Measurements from ENCODE around the gene NELFB.

The NELFB gene

DNA sequence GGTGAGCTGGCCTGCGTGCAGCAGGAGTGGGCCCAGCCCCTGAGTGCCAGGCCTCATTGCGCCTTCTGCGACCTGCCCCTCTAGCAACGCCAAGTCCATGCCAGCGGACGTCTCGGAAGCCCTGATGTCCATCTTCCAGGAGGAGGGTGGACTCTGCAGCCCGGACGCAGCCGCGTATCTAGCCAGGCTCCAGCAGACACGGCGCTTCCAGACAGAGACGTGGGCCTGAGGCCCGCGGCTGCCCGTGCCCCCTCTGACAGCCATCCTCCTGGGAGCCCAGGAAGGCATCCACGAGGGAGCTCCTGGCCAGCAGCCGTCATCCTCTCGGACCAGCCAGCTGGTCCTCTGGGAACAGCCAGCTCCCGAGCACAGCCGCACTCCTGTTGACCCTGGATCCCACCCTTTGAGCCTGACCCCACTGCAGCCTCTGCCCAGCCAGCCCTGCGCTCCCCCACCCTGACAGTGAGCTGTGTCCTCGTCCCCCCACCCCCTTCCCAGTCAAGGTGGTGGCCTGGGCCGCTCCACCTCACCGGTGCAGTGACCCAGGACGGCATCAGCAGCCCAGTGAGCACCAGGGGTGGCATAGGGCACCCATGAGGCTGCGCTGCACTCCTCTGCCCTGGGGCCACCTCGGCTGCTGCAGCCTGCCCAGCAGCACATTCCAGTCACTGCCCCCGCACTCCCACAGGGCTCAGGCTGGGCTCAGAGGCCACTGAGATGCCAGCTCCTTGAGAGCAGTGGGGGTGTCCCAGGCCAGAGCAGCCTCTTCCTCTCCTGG, 38.8 kb upstream of the NELFB start:
- TF ChIP-seq, protein P1, sequence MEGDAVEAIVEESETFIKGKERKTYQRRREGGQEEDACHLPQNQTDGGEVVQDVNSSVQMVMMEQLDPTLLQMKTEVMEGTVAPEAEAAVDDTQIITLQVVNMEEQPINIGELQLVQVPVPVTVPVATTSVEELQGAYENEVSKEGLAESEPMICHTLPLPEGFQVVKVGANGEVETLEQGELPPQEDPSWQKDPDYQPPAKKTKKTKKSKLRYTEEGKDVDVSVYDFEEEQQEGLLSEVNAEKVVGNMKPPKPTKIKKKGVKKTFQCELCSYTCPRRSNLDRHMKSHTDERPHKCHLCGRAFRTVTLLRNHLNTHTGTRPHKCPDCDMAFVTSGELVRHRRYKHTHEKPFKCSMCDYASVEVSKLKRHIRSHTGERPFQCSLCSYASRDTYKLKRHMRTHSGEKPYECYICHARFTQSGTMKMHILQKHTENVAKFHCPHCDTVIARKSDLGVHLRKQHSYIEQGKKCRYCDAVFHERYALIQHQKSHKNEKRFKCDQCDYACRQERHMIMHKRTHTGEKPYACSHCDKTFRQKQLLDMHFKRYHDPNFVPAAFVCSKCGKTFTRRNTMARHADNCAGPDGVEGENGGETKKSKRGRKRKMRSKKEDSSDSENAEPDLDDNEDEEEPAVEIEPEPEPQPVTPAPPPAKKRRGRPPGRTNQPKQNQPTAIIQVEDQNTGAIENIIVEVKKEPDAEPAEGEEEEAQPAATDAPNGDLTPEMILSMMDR (IDR thresholded peaks at IDR 0.05) = no peak

DNA sequence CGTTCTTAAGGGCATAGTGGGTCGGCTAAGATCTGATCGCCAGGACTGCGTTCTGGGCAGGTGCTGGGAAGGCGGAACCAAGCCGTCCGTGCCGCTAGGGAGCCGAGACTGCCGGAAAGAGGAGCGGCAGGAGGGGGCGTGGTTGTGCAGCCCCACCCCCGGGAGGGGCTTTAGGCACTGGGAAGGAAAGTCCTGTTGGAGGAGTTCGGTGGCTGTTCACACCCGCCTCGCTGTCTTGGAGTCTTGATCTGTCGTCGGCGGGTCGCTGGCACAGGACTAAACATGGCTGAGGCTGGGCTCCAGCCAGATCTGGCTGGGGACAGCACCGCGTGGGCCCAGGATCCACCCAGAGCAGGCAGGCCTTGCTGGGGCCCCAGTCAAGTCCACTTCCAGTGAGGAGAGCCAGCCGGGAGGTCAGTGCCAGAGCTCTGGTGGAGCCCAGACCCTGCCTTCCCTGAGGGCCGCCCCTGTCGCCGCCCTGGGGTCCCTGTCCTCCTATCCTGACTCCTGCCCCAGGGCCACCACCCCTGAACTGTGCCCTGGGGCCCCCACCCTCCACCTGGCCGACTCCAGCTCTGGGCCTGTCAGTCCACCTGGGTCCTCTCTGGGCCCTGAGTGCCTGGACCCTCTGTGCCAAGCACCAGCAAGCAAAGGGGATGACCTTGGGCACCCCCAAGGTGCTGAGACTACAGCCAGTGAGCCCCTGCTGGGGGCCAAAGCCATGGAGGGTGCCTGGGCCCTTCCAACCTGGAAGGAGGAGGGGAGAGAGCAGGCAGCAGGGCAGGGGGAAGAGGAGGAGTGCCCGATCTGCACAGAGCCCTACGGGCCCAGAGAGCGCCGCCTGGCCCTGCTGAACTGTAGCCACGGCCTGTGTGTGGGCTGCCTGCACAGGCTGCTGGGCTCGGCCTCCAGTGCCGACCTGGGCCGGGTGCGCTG, 37.6 kb upstream of the NELFB start:
- TF ChIP-seq, protein P1 (IDR thresholded peaks at IDR 0.05) = no peak

DNA sequence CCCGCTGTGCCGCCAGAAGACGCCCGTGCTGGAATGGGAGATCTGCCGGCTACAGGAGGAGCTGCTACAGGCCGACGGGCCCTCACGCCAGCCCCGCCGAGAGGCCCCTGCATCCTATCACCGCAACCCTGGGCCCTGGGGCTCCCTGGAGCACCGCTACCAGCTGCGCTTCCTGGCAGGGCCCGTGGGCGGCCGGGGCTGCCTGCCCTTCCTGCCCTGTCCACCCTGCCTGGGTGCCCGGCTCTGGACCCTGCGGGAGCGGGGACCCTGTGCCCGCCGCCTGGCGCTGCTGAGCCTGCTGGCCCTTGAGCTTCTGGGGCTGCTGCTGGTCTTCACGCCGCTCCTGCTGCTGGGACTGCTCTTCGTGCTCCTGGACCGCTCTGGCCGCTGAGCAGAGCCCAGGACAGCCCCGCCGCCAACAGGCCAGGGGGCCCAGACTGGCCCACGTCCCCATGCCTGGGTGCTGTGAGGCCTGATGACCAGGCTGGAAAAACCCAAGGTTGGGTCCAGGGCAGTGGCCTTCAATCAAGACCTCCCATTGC, 36.8 kb upstream of the NELFB start:
- TF ChIP-seq, protein P1 (IDR thresholded peaks at IDR 0.05) = no peak

DNA sequence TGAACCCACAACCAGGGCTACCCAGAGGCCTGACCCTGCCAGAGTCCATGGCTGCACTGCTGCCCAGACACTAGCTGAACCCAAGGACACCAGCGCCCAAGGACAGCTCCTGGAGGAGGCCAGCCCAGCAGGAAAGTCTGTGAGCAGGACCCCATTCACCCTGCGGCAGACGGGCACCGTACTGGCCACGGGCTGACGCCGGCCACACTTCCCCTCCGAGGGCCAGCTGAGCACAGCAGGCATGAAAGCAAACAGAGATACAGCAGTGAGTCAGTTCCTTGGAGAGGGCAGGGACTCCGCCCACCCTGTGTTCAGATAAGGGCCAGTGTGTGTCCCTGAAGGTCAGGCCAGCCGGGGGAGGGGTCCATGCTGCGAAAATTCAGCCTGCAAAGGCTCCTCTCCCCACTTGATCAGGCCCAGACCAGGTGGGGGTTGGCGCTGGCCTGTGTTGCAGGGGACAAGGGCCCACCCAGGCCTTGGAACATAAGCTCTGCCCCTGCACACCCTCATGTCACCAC, 36.3 kb upstream of the NELFB start:
- TF ChIP-seq, protein P1 (IDR thresholded peaks at IDR 0.05) = no peak

DNA sequence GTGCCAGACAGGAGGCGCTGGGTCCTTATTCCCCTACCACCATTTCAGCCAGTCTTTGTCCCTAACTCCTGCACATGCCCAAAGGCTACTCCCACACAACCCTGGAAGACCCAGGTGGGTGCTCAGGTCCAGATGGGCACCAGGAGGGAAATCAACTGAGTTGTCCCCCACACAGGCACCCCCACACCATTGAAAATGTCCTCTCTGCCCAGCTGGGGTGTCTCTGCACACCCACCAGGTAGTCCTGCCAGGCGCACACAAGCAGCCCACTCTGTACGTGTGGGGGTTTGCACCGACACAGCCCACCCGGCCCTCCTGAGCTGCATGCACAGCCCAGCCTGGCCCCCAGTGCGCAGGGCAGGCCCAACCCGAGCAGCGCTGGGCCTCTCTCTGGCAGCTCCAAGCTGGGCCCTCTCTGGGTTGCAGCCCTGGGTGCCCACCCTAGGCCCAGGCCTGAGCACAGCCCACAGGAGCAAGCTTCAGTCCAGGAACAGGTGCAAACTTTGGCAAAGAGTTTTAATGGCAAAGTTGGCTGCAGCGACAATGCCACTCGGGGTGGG, 35.3 kb upstream of the NELFB start:
- TF ChIP-seq, protein P1 (IDR thresholded peaks at IDR 0.05) = no peak

DNA sequence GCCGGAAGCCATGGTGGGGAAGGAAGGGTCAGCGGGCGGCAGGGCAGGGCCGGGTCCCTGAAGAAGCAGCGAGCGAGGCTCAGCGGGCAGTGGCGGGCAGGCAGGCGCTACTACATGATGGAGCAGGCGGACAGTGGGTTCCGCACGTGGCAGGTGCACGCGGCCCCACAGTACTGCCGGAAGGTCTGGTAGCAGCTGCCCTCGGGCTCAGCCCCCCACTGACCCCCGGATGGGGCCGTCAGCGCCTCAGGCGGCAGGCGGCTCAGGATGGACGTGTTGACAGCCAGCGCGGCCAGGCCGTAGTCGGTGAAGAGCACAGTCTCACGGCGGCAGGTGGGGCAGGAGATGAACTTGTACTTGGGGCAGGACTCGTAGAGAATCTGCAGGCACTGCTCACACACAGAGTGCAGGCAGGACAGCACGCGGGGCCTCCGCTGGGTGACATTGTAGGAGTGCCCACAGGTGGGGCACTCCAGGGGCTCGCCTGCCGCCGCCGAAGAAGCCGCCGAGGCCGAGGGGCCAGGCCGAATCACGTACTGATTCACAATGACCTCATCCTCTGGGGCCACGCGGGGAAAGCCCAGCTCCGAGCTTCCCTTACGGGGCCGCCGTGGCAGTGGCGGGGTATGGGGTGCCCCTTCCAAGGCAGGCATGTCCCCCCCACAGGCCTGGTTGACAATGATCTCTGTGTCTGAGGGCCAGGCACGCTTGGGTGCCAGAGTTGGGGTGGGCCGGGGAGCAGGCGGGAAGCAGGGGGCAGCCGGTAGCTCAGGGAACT, 34.6 kb upstream of the NELFB start:
- TF ChIP-seq, protein P1 (IDR thresholded peaks at IDR 0.05) = no peak
